Right lung (tissue), 10 donors: ENCODE results near the gene SLC41A3. TPM values are rescaled to one million over a fixed set of nuclear protein-coding genes. Genes with fewer than 3 reads are reported as not detected.

Experiments
- DNase-seq, 2 donors: peaks; one replicate each; pipeline ENCODE4 v3.0.0-alpha.2; 2013
- long read RNA-seq, 8 donors: transcript quantifications; one replicate each; lab custom pipeline, GENCODE V29; 2026
- polyA plus RNA-seq, 5 donors: library from polyadenylated mRNA; unstranded; fragments of 120-200 nt; gene quantifications; one replicate each; pipeline versions ENCODE4 v1.2.1 to v1.2.3, GENCODE V29; 2013; ENCODE audit warnings: inconsistent platforms in 1 of 5, low replicate concordance in 1 of 5; ENCODE audit not compliant: insufficient read length in 5 of 5, insufficient read depth in 1 of 5

SLC41A3 gene
- polyA plus RNA-seq: 10 to 100 TPM; 51.0 to 75.6 (median 62.9) TPM
- long read RNA-seq, donor 1, transcript SLC41A3-208 (6 exons, 2,351 nt): minor isoform, 6 of 33 reads
- long read RNA-seq, donor 1, transcript SLC41A3-203 (11 exons, 2,169 nt): major isoform, 16 of 33 reads
- long read RNA-seq, donor 1, partial matches to known transcripts: 7 of 33 reads
- long read RNA-seq, donor 1, other reads (novel, unspliced or antisense): 0 of 33 reads
- long read RNA-seq, donor 2, transcript SLC41A3-203 (11 exons, 2,169 nt): major isoform, 10 of 14 reads
- long read RNA-seq, donor 2, partial matches to known transcripts: 0 of 14 reads
- long read RNA-seq, donor 2, other reads (novel, unspliced or antisense): 0 of 14 reads
- long read RNA-seq, donor 3, transcript SLC41A3-203 (11 exons, 2,169 nt): major isoform, 9 of 24 reads
- long read RNA-seq, donor 3, partial matches to known transcripts: 6 of 24 reads
- long read RNA-seq, donor 3, other reads (novel, unspliced or antisense): 0 of 24 reads
- long read RNA-seq, donor 4, partial matches to known transcripts: 5 of 15 reads
- long read RNA-seq, donor 4, other reads (novel, unspliced or antisense): 0 of 15 reads
- long read RNA-seq, donor 5, transcript SLC41A3-203 (11 exons, 2,169 nt): major isoform, 12 of 36 reads
- long read RNA-seq, donor 5, transcript SLC41A3-208 (6 exons, 2,351 nt): minor isoform, 6 of 36 reads
- long read RNA-seq, donor 5, partial matches to known transcripts: 11 of 36 reads
- long read RNA-seq, donor 5, other reads (novel, unspliced or antisense): 0 of 36 reads
- long read RNA-seq, donor 6, transcript SLC41A3-203 (11 exons, 2,169 nt): minor isoform, 5 of 34 reads
- long read RNA-seq, donor 6, transcript SLC41A3-208 (6 exons, 2,351 nt): major isoform, 8 of 34 reads
- long read RNA-seq, donor 6, partial matches to known transcripts: 17 of 34 reads
- long read RNA-seq, donor 6, other reads (novel, unspliced or antisense): 0 of 34 reads
- long read RNA-seq, donor 7, transcript SLC41A3-203 (11 exons, 2,169 nt): minor isoform, 6 of 21 reads
- long read RNA-seq, donor 7, transcript SLC41A3-208 (6 exons, 2,351 nt): major isoform, 9 of 21 reads
- long read RNA-seq, donor 7, partial matches to known transcripts: 5 of 21 reads
- long read RNA-seq, donor 7, other reads (novel, unspliced or antisense): 0 of 21 reads
- long read RNA-seq, donor 8, partial matches to known transcripts: 0 of 5 reads
- long read RNA-seq, donor 8, other reads (novel, unspliced or antisense): 0 of 5 reads

DNA sequence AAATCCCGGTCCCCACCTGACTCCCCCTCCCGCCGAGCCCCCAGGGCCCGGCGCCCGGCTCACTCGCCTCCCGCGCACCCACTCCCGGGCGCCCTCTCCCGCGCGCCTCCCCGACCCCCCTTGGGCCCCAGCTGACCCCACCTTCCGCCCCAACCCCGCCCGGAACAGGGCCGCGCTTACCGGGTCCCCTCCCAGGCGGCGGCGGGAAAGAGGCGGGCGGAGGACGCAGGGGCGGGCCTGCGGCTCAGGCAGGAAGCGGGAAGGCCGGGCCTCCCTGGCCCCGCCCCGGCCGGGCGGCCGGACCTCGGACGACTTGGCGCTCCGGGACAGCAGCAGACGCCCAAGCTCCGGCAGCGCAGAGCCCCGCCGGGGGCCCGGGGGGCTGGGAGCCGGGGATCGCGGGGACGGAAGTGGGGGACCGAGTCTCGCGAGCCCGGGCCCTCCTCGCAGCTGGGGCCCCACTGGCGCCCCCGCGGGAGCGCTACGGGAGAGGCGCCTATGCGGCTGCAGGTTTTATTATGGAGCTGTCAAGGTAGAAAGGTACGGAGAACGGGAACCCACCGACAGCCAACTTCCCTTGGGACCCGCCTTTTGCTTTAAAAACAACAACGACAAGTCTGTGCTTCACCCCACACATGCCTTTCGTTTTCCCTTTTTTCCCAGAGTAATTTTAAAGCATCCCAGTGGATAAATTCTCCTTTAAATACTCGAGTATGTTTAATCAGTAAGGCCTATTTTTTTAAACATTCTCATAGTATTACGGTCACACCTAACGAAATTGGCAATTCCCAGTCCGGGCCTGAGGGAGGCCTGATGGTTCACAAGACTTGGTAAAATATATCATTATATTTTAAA is at the start of gene SLC41A3:
SLC41A3 (minus strand) TSS at position 212 of the 855 bp plus-strand sequence. CDS start 15,905 bp downstream, outside the sequence.
- peak; percentile 84 for DNase-seq

DNA sequence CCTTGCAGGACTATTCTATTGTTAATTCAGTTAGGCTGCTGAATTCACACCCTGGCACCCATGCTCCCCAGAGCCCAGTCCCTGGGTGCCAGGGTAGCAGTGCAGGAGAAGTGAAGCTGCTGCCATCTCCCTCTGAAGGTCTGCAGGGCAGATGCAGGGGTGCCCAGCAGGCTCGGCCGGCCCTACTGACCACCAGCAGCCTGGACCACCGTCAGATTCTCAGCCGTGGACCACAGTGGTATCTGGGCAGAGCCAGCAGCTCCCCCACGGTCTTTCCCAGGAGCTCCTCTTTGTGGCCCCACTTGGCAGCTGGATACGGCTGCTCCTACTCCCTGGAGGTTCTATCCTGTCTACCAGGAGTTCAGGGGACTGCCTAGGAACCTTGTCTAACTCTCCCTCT is 49.7 kb upstream of the SLC41A3 start:
- no peak for DNase-seq

DNA sequence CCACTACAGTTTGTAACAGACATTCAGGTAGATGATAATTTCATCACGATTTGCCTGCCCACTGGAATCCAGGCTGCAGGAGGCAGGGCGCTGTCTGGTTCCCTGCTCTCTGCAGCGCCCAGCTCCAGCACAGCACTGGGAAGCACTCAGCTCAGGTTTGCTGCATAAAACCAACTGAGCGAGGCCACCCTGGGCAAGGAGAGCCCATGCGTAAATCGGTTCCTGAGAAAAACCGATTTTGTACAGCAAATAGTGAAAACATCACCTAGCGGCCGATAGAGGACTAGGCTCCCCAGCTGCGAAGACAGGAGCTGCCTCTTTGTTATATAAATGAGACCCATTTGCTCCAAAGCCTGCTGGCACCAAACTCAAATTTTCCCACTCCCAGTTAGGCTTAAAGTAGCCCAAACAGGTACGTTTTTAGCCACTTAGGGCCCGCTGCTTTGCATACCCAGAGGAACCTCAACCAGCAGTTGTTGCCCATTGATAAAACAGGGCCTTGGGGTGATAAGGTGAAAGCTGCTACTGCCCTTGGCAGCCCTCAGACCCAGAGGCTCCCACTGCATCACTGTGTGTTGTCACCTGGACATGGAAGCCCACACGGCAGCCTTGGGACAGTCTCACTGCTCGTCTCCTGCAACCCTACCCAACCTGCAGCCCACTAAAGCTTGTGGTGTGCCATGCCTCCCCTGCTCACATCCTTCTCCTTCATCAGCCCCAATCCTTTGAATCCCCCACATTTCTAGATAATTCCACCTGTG is 49.0 kb upstream of the SLC41A3 start:
- no peak for DNase-seq

DNA sequence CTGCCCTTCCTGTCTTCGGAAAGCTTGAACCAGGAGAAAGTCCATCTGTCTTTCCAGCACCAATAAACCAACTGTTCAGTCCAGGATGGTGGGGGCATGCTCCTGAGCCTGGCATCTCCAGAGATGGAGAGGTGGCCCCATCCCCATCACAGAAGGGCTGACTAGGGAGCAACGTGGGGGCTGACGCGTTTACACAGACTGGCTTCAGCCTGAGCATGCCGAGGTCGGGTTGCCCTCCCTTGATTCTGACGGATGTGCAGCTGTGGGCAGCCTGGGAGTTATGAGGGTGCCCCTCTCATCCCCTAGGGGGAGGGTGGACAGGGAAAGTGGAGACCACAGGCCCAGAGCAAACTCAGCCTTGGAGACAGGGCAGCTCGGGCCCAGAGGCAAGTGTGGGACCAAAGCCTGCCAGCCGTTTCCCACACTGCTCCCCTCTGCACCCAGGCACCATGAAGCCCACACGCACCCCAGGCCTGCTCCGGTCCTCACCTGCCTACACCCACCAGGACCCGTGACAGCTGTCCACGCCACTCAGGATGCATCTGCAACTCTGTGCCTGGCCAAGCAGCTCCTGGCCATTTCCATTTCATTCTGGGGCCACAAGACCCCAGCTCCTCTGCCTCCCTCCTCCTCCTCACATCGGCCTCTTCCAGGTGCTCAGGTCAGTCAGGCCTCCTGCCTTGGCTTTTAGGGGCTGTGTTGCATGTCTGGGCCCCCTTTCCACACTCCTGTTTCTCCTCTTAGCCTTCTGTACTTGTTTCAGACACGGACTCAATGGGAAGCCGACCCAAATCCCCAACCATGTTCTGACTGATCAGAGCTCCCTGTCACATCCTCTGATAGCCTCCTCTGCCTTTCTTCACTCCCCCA is 48.2 kb upstream of the SLC41A3 start:
- no peak for DNase-seq

DNA sequence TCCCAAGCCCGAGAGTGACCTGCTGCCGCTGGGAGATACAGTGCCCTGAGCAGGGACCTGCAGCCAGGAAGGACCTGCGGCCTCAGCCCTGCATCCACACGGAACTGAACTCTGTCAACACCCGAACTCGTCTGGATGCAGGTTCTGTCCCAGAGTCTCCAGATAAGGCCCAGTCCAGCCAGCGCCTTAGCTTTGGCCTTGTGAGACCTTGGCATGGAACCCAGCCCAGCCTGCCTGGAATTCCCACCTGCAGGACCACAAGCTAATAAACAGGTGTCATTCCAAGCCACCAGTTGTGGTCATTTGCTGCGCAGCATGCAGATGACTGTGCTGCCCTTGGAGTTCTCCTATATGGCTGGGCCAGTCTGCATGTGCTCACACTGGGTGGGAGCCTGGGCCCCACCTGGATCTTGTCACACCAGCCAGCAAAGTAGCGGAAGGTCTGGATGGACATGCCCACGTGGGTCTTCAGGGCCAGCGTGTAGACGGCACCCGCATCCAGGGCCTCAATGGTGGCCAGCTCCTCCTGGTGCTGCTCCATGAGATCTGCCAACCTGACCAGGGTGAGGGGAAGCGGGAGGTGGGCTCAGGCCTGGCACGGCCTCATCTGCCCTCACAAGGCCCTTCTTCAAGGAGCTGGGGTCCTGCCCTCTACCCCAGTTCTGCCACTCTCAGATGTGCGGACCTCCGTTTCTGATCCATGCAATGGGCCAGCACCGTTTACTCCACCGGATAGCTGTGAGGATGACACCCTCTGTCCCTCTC is 47.2 kb upstream of the SLC41A3 start:
- no peak for DNase-seq

DNA sequence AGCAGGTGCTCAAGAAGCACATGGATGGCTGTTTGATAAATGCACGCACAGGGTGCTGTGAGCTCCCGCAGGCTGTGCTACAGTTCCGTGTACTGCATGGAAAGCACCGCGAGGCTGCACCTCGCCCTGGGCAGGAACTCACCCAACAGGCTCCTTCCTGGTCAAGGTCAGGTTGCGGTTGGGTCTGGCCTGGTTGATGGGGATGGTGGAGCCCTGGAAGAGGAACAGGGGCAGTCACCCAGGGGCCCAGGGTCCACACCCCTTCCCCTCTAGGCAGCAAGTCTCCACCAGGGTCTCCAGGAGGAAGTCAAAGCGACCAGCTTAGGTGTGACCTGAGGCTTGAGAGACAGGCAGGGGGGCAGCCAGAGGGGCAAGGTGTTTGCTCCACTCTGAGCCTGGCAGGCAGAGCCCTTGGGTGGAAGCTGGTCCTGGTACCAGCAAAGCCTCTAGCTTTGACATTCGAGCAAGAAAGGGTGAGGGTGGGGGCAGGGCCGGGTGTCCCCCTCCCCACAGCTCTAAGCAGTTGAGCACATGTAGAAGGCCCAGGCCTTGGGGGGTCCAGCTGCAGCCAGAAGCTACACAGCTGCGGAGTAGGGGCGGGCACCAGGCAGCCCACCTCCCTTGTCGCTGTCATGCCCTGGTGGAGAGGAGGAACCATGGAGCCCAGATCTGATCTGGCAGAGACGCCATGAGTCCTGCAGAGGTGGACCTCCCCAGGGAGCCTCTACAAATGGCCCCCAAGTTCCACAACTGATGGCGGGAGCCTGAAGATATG is 46.3 kb upstream of the SLC41A3 start:
- DNase-seq: no peak

DNA sequence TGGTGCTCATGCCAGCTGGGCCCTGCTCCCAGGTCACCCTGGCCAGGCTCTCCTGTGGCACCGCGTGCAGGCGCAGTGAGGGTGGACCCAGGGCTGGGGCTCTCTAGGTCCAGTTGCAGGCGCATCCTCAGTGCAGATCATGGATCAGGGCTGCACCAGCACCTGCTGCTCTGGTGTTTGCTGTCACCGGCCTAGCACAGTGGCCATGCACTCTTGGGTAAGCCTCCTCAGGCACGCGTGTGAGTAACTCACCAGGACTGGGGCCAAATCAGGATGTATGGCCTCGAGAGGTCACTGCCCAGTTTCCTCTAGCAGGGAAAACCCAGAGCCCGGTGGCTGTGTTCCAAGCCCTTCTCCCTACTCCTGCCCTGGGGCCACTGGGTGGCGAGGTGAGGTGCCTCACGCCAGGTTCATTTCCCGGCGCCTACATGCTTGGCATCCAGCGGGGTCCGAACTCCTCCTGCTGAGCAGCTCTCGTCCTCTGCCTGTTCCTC is 45.5 kb upstream of the SLC41A3 start:
- peak in 1 of 2 donors; percentile 4 for DNase-seq

DNA sequence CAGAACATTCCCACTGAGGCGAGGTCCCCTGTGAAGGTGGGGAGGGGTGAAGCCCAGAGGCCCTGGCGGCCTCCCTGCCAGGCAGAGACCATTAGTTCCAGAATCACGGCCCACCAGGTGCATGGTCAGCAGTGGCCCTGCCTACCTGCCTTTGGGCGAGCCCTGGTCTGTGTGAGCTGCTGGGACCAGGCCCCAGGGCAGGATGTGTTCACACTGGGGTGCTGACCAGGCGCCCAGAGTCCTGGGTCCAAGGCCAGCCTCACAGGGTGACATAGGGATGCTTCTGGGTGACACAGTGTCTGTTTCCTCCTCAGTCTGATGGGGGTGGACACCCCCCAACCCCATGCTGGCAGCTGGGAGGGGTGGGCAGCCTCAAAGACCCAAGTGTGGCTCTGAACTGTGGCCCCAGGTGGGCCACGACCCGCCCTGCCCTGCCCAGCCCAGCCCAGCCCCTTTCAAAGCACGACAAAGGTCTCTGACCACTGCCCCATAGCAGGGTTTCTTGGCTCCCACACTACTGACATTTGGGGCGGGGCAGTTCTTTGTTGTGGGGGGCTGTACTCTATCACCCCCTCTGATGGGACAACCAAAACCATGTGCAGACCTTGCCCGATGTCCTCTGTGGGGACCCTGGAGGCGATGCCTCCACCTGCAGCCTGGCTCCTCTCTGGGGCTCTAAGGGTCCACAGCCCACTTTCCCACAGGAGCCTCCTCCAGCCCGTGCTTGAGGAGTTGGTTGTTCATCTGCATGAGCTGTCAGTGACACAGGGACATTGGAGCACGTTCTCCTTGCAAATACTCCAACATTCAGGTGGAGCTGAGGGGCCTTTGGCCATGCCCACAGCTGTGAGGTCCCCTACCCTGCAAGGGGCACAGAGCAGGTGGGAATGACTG is 44.8 kb upstream of the SLC41A3 start:
- DNase-seq: no peak

DNA sequence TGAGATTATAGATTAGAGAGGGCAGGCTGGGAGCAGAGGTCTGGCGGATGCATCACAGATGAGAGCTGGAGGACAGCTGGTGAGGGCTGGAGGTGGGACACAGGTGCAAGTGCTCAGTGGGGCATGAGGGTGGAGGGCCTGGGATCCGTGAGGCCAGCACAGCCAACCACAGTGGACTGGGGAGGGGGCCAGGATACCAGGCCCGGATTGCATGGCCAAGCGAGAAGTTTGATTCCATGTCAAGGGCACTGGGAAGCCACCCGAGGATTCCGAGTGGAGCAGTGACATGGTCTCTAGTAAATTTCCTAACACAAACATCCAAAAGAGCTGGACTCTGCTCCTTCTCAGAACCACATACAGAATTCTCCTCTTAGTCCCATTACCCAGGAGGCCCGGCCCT is 44.0 kb upstream of the SLC41A3 start:
- DNase-seq: no peak

DNA sequence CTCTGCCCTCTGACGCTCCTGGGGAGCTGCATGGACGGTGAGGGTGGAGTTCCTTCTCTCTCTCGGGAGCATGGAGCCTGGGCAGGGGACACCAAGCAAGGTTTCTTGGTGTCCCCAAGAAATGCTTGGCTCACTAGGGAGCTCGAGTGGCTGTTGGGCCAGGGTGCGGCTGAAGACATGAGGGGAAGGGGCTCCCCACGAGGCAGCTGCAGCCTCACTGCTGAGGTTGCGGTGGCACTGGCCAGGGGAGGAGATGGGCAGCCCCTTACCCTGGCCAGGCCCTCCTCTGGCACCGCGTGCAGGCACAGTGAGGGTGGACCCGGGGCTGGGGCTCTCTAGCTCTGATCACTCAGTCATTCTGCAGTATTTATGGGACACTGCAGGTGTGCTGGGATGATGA is 43.5 kb upstream of the SLC41A3 start:
- no peak for DNase-seq

DNA sequence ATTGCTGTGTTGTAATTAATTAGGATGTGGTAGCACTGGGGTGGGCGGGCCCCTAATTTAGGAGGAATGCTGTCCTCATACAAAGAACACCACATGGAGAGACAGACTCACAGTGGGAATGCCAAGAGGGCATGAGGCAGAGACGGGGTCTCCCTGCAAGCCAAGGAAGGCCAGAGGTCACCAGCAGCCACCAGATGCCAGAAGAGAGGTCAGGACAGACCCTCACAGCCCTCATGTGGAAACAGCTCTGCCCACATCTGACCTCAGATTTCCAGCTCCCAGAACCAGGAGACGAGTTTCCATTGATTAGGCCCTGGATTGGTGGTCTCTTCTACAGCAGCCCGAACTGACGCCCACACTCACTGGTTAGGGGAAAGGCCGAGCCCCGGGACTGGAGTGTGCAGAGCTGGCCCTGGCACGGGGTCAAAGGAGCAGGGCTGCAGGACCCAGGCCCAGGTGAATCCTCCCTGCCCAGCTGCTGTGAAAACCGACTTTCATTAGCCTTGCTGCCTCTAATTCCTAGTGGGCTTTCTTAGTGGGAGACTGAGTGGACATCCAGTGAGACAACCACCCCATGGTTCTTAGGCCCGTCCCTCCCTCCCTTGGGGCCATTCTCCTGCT is 43.0 kb upstream of the SLC41A3 start:
- DNase-seq: no peak

DNA sequence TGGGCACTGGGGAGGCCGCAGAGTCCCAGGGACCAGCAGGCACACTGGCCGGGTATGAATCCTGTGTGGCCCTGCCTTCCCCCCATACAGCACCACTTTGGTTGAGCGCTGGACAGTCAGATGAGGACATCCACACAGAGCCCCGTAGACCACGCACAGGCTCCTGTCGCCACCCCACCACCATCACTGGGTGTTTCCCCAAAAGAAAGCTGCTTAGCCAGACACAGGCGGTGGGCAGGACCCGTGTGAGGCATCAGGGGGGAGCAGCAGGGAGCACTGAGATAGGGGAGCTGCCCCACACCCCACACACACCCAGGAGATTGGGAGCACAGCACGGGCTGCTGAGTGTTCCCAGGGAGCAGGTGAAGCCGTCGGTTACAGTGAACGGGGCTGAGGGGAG is 42.4 kb upstream of the SLC41A3 start:
- DNase-seq: no peak

DNA sequence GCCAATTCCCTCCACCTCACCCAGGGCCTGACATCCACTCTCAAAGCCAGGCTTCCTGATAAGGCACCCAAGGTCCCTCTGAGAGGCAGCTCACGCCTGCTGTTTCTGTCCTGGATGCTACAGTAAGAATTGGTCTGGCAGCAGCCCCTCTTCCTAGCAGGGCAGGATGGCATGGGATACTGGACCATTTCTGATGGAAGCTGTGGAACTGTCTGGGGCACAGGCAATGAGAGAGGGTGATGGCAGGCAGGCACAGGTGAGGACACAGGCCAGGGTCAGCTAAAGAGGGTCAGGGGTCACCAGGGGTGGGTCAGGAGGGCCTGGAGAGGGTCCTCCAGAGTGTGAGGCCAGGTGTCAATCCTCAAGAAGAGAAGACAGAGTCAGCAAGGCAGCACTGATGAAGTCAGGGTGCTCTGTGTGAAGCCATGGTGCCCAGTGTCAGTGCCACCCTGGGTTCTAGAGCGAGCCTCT is 41.9 kb upstream of the SLC41A3 start:
- no peak for DNase-seq

DNA sequence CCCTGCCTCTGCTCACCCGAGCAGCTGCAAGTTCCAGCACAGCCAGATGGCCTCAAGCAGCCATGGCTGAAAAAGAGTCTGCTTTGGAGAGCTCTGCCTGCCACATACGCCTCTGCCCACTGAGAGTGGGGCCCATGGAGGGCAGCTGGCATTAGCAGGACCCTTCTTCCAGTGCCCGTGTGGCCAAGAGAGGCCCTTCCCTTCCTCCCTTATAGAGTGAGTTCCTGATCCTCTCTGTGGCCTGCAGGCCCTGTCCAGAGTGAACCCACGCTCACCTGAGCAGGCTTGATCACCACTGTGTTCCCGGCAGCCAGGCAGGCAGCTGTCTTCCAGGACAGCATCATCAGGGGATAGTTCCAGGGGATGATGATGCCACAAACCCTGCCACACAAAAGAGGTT is 41.4 kb upstream of the SLC41A3 start:
- no peak for DNase-seq

DNA sequence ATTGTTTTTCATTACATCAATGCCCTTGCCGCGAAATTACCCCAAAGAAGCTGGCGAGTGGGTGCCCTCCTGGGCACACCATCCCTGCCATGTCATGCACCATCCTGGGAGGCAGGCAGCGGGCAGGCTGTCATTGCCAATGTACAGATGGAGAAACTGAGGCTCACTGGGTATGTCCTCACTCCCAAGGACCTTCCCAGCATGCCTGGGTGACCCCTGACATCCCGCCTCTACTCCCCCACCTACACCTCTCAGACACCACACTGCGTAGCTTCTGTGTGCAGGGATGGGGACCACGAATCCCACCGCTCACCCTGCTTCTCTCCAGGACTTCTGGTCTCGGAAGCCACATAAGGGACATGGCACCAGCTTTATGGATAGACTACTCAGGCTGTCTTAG is 41.0 kb upstream of the SLC41A3 start:
- no peak for DNase-seq
